NCI-H2227 treated with DMSO at 0.1 percent for 48 hours (cell line): Measurements from ENCODE around the gene POLR1H.

Experiments
- DNase-seq: peaks from one replicate; lab custom pipeline; 2025; lab: John Stamatoyannopoulos, UW

The POLR1H gene

GRCh38 chr6:30096829-30097228, 35.8 kb downstream of the POLR1H start:
- DNase-seq = no peak

- DNase-seq = no peak
These were observed 37.1 kb downstream of the POLR1H start for GRCh38 chr6:30097902-30098768.

- no peak for DNase-seq
These were observed 39.1 kb downstream of the POLR1H start for GRCh38 chr6:30100154-30100553.

- no peak for DNase-seq
These were observed 39.7 kb downstream of the POLR1H start for GRCh38 chr6:30100585-30101443.

GRCh38 chr6:30101444-30102413, 40.7 kb downstream of the POLR1H start:
- DNase-seq = peak; percentile 53

GRCh38 chr6:30102414-30102969, 41.4 kb downstream of the POLR1H start:
- no peak for DNase-seq

- DNase-seq = peak; percentile 83
These were observed 42.2 kb downstream of the POLR1H start for GRCh38 chr6:30102970-30103871.

- no peak for DNase-seq
These were observed 42.8 kb downstream of the POLR1H start for GRCh38 chr6:30103872-30104179.

GRCh38 chr6:30104661-30105060, 43.6 kb downstream of the POLR1H start:
- DNase-seq = no peak

- DNase-seq = no peak
These were observed 50.3 kb downstream of the POLR1H start for GRCh38 chr6:30111266-30111856.

GRCh38 chr6:30112402-30112994, 51.4 kb downstream of the POLR1H start:
- DNase-seq = no peak

GRCh38 chr6:30113003-30113759, 52.1 kb downstream of the POLR1H start, which contains the start of gene TRIM31:
Gene TRIM31, minus strand, starts transcription at chr6:30113090. Its CDS starts 285 bp downstream, at chr6:30112805.
- DNase-seq = no peak

GRCh38 chr6:30113841-30114240, 52.8 kb downstream of the POLR1H start:
- no peak for DNase-seq
